Left renal pelvis (tissue), 4 donors: ENCODE results near the gene PSTPIP2. TPM values are rescaled to one million over a fixed set of nuclear protein-coding genes. Genes with fewer than 3 reads are reported as not detected.

Experiments
- DNase-seq, 4 donors: peaks; one replicate each; pipeline ENCODE4 v3.0.0-alpha.2; 2013; ENCODE audit warnings: low read depth in 4 of 4, low spot score in 3 of 4
- polyA plus RNA-seq, 4 donors: library from polyadenylated mRNA; unstranded; fragments of 120-200 nt; gene quantifications; one replicate each; pipeline ENCODE4 v1.2.1, GENCODE V29; 2013; ENCODE audit not compliant: insufficient read length in 4 of 4

Gene PSTPIP2
- polyA plus RNA-seq, 4 donors, result 4.7 to 11.9 (median 10.4) TPM

GRCh38 chr18:45945669-45946068 lies 126.4 kb downstream of the PSTPIP2 start:
- no peak for DNase-seq

- no peak for DNase-seq
Measured at GRCh38 chr18:45940724-45941123, 131.3 kb downstream of the PSTPIP2 start.

GRCh38 chr18:45939236-45939635 lies 132.8 kb downstream of the PSTPIP2 start:
- DNase-seq, result no peak

GRCh38 chr18:45938488-45938935 lies 133.5 kb downstream of the PSTPIP2 start:
- DNase-seq, result no peak

GRCh38 chr18:45935591-45936335 lies 136.3 kb downstream of the PSTPIP2 start:
- DNase-seq, result no peak

Other genes starting within 250 kb of the PSTPIP2 start
- gene SIGLEC15, start 246.6 kb downstream of the PSTPIP2 start, polyA plus RNA-seq, result 1 to 10 TPM in 1 of 4 donors, under 1 TPM in 3; 0.46 to 1.0 (median 0.60) TPM
- 10 to 100 TPM; 18.3 to 33.2 (median 19.7) TPM for gene EPG5, start 104.9 kb downstream of the PSTPIP2 start, polyA plus RNA-seq
- gene ATP5F1A, start 26.0 kb upstream of the PSTPIP2 start, polyA plus RNA-seq, result 100 to 1,000 TPM; 413 to 761 (median 643) TPM
- 10 to 100 TPM; 41.2 to 61.6 (median 49.3) TPM for gene HAUS1, start 32.1 kb upstream of the PSTPIP2 start, polyA plus RNA-seq